Stimulated activated CD4-positive, alpha-beta T cell treated with anti-CD3 and anti-CD28 coated beads, Interleukin-12 subunit alpha, Interleukin-12 subunit beta, amount 100 ng/mL, for 24 hours (primary cell): ENCODE results near the gene ALG12.

Source experiments
- DNase-seq, 2 experiments: peaks; one replicate each; pipeline ENCODE4 v3.0.0-alpha.2; 2020; ENCODE audit warnings: low read depth in 2 of 2

Gene ALG12

GRCh38 chr22:49929994-49930575 lies 11.8 kb upstream of the ALG12 start:
- no peak for DNase-seq

- peak; percentile 65 to 69 for DNase-seq
Observed at GRCh38 chr22:49929211-49929979, 11.2 kb upstream of the ALG12 start.

- DNase-seq, result no peak
Observed at GRCh38 chr22:49928555-49929210, 10.4 kb upstream of the ALG12 start.

GRCh38 chr22:49928185-49928495 lies 9.9 kb upstream of the ALG12 start:
- DNase-seq, result no peak

GRCh38 chr22:49927483-49928184 lies 9.4 kb upstream of the ALG12 start:
- DNase-seq, result no peak

GRCh38 chr22:49926916-49927315 lies 8.7 kb upstream of the ALG12 start:
- no peak for DNase-seq

GRCh38 chr22:49925525-49926128 lies 7.4 kb upstream of the ALG12 start:
- peak in 1 of 2 experiments; percentile 40 for DNase-seq

GRCh38 chr22:49924113-49924833 lies 6.0 kb upstream of the ALG12 start:
- DNase-seq, result no peak

- DNase-seq, result no peak
Observed at GRCh38 chr22:49923445-49923844, 5.2 kb upstream of the ALG12 start.

GRCh38 chr22:49922926-49923325 lies 4.7 kb upstream of the ALG12 start:
- no peak for DNase-seq

- DNase-seq, result no peak
Observed at GRCh38 chr22:49922484-49922883, 4.2 kb upstream of the ALG12 start.

GRCh38 chr22:49921508-49922278 lies 3.5 kb upstream of the ALG12 start:
- no peak for DNase-seq

GRCh38 chr22:49920859-49921258 lies 2.6 kb upstream of the ALG12 start:
- no peak for DNase-seq

GRCh38 chr22:49918911-49919881 lies 958 bp upstream of the ALG12 start:
- DNase-seq, result no peak

GRCh38 chr22:49916831-49917230 lies 1.4 kb downstream of the ALG12 start:
- no peak for DNase-seq

- no peak for DNase-seq
Observed at GRCh38 chr22:49915610-49916009, 2.6 kb downstream of the ALG12 start.

GRCh38 chr22:49914256-49914655 lies 4.0 kb downstream of the ALG12 start:
- no peak for DNase-seq

- DNase-seq, result no peak
Observed at GRCh38 chr22:49913446-49913845, 4.8 kb downstream of the ALG12 start.

- DNase-seq, result no peak
Observed at GRCh38 chr22:49913026-49913425, 5.2 kb downstream of the ALG12 start.
